IPS-18a (cell line): ENCODE measurements around the gene CSTB.

ENCODE experiments used
- H3K27ac ChIP-seq: one replicate; pipeline ENCODE4 v1.5.1; 2013; ENCODE audit warnings: low read length
- H3K27me3 ChIP-seq: one replicate; pipeline ENCODE4 v1.6.1; 2013; ENCODE audit warnings: mild to moderate bottlenecking, low read length; ENCODE audit not compliant: control insufficient read depth, insufficient read depth
- H3K36me3 ChIP-seq: one replicate; pipeline ENCODE4 v1.6.1; 2013; ENCODE audit warnings: low read depth, low read length; ENCODE audit not compliant: control insufficient read depth
- H3K4me1 ChIP-seq: one replicate; pipeline ENCODE4 v1.6.1; 2013; ENCODE audit warnings: low read depth, low read length; ENCODE audit not compliant: control insufficient read depth
- H3K4me3 ChIP-seq: one replicate; pipeline ENCODE4 v1.5.1; 2013; ENCODE audit warnings: low read length
- H3K9ac ChIP-seq: one replicate; pipeline ENCODE4 v1.6.1; 2013; ENCODE audit warnings: mild to moderate bottlenecking, low read length, moderate library complexity
- H3K9me3 ChIP-seq: one replicate; pipeline ENCODE4 v1.6.1; 2013; ENCODE audit warnings: low read depth, low read length; ENCODE audit not compliant: control insufficient read depth

CSTB gene

DNA sequence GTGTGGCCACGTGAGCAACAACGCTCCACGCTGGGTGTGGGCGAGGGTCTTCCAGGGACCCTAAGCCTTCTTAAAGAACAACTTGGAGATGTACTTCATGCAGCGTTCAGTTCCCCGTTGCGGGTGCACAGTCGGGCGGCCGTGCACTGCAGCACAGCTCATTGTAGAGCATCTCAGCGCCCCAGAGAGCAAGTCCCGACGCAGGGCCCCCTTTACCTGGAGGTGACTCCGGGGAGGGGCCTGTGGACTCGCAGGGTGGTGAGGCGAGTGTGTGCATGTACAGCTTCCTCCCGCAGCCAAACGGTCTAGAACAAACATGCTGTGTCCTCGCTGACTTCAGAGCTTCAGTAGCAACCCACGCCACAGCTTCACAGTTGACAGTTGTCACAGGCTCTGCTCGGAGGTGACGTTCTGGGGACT, 32.7 kb upstream of the CSTB start:
- Histone ChIP-seq H3K36me3 (peaks cover 5% of the 10 kb centered on the region), H3K9ac (no peak overlapping the region), H3K27ac (no peak overlapping the region), H3K4me3 (no peak overlapping the region), H3K27me3 (no peaks in the 10 kb centered on the region), H3K4me1 (no peaks in the 10 kb centered on the region), H3K9me3 (no peaks in the 10 kb centered on the region)

DNA sequence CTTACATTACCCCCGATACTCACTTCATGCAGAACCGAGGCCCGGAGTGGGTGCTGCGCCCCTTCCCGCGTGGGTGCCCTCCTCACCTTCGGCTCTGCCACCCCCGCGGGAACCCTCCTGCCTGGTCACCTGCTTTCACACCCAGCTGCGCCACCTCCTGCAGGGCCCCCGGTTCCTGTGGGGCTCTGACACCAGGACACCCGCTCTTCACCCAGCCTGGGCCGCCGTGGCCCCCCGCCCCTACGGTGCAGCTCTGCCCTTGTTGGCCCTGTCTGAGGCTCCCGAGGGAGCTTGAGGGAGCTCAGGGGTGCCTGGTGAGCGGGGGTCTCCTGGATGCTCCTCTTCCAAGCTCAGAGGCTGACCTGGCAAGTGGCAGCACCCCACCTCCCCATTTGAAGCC, 32.3 kb upstream of the CSTB start:
- H3K4me1 ChIP-seq, result no peaks in the 10 kb centered on the region
- no peaks in the 10 kb centered on the region for H3K9me3 ChIP-seq
- H3K27me3 ChIP-seq, result no peaks in the 10 kb centered on the region
- peaks cover 5% of the 10 kb centered on the region for H3K36me3 ChIP-seq
- H3K4me3 ChIP-seq, result no peak overlapping the region
- no peak overlapping the region for H3K27ac ChIP-seq
- H3K9ac ChIP-seq, result no peak overlapping the region

DNA sequence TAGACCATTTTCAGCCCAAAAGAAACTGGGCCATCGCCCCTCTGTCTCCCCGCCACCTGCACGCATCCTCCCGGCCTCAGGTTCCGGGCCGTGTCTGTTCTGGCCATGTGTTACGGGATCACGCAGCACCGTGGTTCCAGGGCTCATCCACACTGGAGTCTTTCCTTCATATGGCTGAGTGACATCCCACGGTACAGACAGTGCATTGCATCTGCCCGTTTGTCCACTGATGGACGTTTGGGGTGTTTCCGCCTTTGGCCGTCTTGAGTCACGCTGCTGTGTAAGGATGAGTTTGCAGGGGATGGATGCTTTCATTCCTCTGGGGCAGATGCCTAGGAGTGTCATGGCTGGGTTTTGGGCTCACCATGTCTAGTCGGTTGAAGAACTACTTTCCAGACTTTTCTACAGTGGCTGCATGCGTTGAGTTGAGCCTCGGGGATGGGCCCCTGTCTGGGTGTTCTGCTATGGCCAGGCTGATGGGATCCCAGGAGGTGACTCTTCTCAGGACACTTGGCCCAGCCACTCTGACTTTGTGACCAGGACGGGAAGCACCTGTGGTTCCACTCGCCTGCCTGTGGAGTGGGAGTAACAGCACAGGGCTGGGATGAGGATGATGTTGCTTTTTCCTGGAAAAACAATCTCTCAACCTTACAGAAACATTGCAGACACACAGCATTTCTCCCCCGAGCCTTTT, 30.1 kb upstream of the CSTB start:
- H3K4me1 ChIP-seq, result no peaks in the 10 kb centered on the region
- no peaks in the 10 kb centered on the region for H3K9me3 ChIP-seq
- no peak overlapping the region for H3K9ac ChIP-seq
- H3K36me3 ChIP-seq, result peaks cover 20% of the 10 kb centered on the region
- no peak overlapping the region for H3K27ac ChIP-seq
- no peak overlapping the region for H3K4me3 ChIP-seq
- no peaks in the 10 kb centered on the region for H3K27me3 ChIP-seq

DNA sequence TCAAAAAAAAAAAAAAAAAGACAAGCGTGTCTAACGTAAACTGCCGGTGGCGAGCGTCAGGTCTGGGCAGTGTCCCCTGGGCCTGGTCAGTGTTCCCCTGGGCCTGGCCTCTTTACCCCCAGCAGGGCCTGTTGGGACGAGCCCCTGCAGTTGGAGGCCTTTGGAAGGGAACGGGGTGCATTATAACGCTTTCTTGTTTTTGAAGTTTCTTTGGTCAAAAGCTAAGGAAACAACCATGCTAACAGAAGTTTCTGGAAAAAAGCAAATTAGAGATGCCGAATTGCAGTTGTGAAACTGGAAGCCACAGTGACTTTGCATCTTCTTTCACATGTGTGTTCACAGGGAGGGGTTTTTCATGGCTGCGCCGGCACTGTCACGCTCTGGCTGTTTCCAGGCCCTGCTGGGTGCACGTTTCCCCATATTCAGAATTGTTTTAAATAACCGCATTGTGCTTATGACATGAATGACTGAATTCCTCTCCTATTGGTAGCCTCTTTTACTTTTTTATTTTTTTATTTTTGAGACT, 29.2 kb upstream of the CSTB start:
- Histone ChIP-seq H3K36me3 (peaks cover 28% of the 10 kb centered on the region), H3K4me1 (no peaks in the 10 kb centered on the region), H3K9me3 (no peaks in the 10 kb centered on the region), H3K27ac (no peak overlapping the region), H3K27me3 (no peaks in the 10 kb centered on the region), H3K9ac (no peak overlapping the region), H3K4me3 (no peak overlapping the region)

DNA sequence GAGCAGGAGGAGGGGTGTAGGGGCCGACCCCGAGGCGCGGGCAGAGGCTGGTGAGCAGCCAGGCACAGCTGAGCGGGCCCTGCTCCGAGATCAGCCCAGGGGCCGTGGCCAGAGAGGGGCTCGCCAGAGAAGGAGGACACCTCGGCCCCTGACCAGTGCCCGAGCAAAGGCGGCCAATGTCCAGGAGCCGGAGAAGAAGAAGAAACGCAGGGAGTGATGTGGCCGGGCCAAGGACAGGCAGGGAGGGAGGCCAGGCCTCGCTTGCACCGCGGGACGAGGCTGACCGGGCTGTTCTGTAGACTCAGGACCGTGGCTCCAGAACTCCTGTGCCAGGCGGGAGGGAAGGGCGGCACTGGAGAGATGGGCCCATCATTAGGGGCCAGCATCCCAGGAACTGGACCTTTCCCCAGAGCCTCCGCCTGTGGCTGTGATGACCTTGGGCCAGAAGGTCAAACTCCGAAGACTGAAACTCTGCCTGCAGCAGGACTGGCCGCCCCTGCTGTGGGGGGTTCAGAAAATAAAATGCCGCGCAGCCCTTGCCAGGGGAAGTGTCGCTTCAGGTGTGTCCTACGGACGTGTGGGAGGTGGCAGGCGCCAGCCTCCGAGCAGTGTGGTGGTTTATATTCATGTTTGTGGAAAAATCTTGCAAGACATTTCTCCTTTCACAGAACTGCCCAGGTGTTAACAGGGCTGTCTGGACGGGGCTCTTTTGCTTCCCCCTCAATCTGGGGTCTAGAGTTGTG, 27.6 kb upstream of the CSTB start:
- no peaks in the 10 kb centered on the region for H3K9me3 ChIP-seq
- H3K27ac ChIP-seq, result no peak overlapping the region
- H3K4me1 ChIP-seq, result no peaks in the 10 kb centered on the region
- H3K36me3 ChIP-seq, result peaks cover 43% of the 10 kb centered on the region
- no peak overlapping the region for H3K9ac ChIP-seq
- no peaks in the 10 kb centered on the region for H3K27me3 ChIP-seq
- no peak overlapping the region for H3K4me3 ChIP-seq

DNA sequence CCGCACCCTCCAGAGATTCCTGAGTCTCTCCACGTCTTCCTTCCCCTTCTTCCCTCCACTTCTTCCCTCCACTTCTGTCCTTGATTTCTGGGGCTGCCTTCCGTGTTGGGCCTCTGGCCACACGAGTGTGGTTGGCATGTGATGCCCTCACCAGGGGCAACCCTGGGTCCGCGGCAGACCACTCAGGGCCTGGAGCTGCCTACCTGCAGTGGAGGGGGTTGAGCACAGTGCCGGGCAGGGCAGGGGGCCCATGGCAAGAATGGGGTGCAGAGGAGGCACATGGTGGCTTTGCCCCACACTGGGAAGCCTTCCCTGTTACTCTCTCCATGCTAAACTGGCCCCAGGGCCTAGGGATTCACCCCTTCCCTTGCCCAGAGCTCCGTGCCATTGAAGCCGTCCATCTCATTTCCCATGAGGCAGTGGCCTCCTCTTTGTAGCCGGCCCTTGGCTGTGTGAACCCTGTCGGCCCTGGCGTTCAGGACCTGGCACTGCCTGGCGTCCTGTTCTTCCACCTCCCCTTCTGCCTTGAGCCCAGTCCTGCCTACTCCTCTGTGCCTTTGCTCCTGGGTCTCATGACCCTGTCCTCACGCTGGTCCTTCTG, 26.7 kb upstream of the CSTB start:
- H3K4me3 ChIP-seq, result no peak overlapping the region
- peaks cover 52% of the 10 kb centered on the region for H3K36me3 ChIP-seq
- no peaks in the 10 kb centered on the region for H3K9me3 ChIP-seq
- H3K27ac ChIP-seq, result no peak overlapping the region
- H3K4me1 ChIP-seq, result no peaks in the 10 kb centered on the region
- no peak overlapping the region for H3K9ac ChIP-seq
- no peaks in the 10 kb centered on the region for H3K27me3 ChIP-seq

DNA sequence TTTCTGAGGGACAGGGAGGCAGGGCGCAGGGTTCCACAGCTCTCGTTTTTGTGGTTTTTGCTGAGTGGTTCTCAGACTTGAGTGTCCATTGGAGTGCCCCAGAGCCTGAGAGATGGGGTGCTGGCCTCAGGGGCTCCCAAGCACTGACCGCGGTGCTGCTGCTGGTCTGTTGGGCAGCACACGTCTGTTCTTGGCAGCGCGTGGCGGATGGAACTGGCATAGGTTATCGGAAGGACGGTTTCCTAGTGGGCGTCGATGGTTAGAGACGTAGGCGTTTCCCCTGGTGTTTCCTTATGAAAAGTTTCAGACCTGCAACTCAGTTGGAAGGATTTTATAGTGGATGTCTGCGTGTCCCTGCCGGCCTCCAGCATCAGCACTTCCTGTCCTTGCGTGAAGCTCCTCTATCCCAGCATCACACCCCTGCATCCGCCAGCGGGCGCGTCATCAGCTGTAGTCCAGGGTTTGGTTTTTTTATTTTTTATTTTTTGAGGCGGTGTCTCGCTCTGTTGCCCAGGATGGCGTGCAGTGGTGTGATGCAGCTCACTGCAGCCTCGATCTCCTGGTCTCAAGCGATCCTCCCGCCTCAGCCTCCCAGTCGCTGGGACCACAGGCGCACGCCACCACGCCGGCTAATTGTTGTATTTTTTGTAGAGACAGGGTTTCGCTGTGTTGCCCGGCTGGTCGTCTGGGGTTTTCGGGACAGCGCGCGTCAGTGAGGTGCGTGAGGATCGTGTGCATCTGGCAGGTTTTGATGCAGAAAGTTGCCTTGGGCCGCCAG, 25.1 kb upstream of the CSTB start:
- Histone ChIP-seq H3K4me1 (no peaks in the 10 kb centered on the region), H3K4me3 (no peak overlapping the region), H3K36me3 (peaks cover 68% of the 10 kb centered on the region), H3K27ac (no peak overlapping the region), H3K9me3 (no peaks in the 10 kb centered on the region), H3K9ac (no peak overlapping the region), H3K27me3 (no peaks in the 10 kb centered on the region)

DNA sequence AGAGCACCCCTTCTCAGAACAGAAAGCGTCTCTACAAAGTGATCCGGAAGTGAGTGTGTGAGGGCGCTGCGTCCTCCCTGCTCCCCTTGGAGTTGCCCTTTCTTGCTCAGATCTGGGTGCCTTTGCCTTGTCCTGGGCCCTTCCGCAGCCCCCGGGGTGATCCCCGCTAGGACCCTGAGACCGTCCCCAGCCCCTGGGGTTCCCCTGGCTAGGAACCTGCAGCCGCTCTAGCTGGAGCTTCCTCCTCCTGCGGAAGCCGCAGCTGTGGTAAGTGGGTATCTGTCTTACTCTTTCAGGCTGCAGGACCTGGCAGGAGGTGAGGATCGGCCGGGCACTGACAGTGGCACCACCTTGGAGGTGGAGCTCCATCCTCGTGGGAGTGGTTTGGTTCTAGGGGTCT, 24.5 kb upstream of the CSTB start:
- Histone ChIP-seq H3K36me3 (peaks cover 71% of the 10 kb centered on the region), H3K9me3 (no peaks in the 10 kb centered on the region), H3K27me3 (no peaks in the 10 kb centered on the region)

DNA sequence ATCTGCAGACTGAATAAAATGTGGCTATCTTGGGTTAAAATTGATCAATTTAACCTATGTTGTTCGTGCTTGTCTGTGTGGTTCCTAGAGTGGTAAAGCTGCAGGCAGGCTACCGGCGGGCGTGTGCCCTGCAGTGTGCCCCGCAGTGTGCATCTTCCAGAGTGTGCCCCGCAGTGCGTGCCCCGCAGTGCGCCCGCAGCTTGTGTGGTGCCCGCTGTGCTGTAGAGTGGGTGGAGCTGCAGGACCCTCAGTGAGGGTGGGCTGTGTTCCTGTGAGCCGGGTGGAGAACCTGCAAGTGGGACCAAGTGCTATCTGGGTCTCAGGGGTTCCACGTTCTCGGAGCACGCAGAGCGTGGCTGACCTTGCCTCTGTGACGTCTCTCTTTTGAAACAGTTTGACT, 24.0 kb upstream of the CSTB start:
- H3K27me3 ChIP-seq, result no peaks in the 10 kb centered on the region
- H3K9me3 ChIP-seq, result no peaks in the 10 kb centered on the region
- H3K27ac ChIP-seq, result no peak overlapping the region
- no peak overlapping the region for H3K4me3 ChIP-seq
- H3K36me3 ChIP-seq, result peaks cover 74% of the 10 kb centered on the region
- no peaks in the 10 kb centered on the region for H3K4me1 ChIP-seq
- no peak overlapping the region for H3K9ac ChIP-seq

More for the DNA sequence above, 24.5 kb upstream of the CSTB start:
- Histone ChIP-seq H3K4me3 (no peak overlapping the region), H3K4me1 (no peaks in the 10 kb centered on the region), H3K9ac (no peak overlapping the region), H3K27ac (no peak overlapping the region)

DNA sequence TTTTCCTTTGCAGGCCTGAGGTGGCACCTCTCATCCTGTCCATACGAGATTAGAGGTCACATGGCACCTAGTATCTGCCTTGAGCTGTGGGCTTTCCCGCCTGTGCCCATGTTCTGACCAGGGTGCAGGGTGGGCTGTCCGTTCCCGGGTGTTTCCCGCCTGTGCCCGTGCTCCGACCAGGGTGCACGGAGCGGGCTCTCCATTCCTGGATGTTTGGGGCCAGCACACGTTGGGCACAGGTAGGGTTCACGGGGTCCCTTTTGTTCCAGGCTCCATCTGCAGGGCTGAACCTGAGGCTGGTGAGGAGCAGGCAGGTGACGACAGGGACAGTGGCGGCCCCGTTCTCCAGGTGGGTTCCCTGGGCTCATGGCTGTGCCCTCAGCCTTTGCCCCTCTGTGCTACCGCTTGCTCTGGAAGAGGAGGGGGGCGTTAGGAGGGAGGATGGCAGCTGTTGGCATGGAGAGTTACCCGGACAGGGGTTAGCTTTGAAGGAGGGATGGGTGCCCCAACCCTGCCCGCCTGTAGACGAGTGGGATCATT, 23.3 kb upstream of the CSTB start:
- H3K9me3 ChIP-seq, result no peaks in the 10 kb centered on the region
- peaks cover 82% of the 10 kb centered on the region for H3K36me3 ChIP-seq
- H3K27ac ChIP-seq, result no peak overlapping the region
- H3K9ac ChIP-seq, result no peak overlapping the region
- no peaks in the 10 kb centered on the region for H3K27me3 ChIP-seq
- H3K4me1 ChIP-seq, result no peaks in the 10 kb centered on the region
- no peak overlapping the region for H3K4me3 ChIP-seq
